ENCODE data around the gene OR2S2.

DNA sequence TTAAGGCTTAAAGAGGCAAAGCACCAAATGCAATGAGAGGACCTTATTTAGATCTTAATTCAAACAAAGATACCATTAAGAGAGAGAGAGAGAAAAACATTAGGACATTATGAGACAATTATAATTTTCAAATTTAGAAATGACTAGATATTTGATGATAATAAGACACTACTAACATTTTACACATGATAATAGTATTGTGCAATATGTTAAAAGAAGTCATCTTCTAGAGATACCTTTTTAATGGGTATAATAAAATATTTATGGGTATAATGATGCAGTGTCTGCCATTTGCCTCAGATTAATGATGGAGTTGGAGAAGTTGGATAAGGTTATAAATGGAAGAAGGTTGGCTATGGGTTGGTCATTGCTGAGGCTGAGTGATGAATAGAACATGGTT, 27.4 kb downstream of the OR2S2 start:
- TF ChIP-seq, protein P1, sequence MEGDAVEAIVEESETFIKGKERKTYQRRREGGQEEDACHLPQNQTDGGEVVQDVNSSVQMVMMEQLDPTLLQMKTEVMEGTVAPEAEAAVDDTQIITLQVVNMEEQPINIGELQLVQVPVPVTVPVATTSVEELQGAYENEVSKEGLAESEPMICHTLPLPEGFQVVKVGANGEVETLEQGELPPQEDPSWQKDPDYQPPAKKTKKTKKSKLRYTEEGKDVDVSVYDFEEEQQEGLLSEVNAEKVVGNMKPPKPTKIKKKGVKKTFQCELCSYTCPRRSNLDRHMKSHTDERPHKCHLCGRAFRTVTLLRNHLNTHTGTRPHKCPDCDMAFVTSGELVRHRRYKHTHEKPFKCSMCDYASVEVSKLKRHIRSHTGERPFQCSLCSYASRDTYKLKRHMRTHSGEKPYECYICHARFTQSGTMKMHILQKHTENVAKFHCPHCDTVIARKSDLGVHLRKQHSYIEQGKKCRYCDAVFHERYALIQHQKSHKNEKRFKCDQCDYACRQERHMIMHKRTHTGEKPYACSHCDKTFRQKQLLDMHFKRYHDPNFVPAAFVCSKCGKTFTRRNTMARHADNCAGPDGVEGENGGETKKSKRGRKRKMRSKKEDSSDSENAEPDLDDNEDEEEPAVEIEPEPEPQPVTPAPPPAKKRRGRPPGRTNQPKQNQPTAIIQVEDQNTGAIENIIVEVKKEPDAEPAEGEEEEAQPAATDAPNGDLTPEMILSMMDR (IDR thresholded peaks at IDR 0.05): no peak
- TF ChIP-seq POLR2AphosphoS5 (IDR thresholded peaks at IDR 0.05): no peak
- TF ChIP-seq EP300 (IDR thresholded peaks at IDR 0.05): no peak
- TF ChIP-seq POLR2A (IDR thresholded peaks at IDR 0.05): no peak

Measured in suprapubic skin (tissue), 4 donors.